Stimulated activated CD8-positive, alpha-beta memory T cell treated with anti-CD3 and anti-CD28 coated beads, Interleukin-15, amount 100 ng/mL, for 48 hours (primary cell): ENCODE data around the gene LHX2.

Experiments
- DNase-seq, 2 donors: peaks; one replicate each; pipeline ENCODE4 v3.0.0-alpha.2; 2020; ENCODE audit warnings: low read depth in 2 of 2

LHX2 gene

GRCh38 chr9:124060844-124061605, 49.5 kb downstream of the LHX2 start:
- DNase-seq, result no peak

DNA sequence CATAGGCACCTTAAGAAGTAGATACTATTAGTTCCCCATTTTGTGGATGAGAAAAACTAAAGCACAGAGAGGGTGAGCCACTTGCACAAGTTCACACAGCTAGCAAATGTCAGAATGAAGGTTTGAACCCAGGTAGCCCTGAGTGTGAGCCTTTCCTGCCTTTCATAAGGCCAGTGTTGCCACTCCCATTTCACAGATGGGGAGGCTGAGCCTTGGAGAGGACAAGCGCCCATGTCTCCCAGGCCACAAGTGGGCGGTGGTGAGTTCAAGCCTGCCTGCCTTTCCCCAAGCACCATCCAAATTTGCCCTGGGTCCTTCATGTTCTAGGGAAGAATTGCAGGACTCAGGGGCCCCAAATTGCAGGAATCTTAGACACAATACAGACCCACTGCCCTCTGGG, 50.6 kb downstream of the LHX2 start:
- DNase-seq, result no peak

DNA sequence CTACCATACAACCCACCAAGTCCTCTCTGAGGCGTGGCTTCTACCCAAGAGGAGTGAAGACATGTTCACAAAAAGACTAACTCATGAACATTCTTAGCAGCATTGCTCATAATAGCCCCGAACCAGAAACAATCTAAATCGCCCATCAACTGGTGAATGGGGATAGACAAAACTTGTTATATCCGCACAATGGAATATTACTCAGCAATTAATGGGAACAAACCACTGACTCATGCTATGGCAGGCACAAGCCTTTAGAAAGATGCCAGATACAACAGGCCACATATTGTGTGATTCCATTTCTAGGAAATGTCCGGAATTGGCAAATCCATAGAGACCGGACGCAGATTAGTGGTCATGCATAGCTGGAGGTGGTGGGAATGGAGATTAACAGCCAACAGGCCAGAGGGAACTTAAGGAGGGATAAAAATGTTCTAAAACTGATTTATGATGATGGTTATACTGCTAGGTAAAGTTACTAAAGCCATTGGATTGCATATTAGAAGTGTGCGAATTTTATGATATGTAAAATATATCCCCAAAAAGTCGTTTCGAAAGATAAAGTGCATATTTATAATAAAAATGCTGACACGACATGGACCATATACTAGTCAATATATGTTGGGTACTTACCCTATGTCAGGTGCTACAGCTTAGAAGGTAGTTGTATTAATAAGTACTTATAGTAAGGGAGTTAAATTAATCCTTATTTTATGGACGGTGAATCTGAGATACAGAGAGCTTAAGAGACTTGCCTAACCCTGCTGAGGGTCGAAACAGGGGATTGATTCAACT, 55.4 kb downstream of the LHX2 start:
- no peak for DNase-seq

DNA sequence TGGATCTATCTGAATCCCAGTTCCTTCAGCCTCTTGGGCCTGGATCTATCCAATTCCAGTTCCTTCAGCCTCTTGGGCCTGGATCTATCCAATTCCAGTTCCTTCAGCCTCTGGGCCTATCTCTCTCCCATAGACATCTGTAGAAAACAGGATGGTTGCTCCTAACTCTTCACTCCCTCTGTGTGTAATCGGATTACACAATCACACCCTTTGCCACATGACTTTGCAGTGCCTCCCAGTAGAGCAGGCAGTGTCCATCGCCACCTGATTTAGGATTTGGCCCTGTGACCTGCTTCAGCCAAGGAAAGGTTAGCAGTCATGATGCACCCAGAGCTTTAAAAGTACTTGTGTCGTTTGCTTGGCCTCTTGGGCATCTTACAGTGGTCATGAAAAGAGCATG, 56.7 kb downstream of the LHX2 start:
- no peak for DNase-seq

- no peak for DNase-seq
These were observed 63.2 kb downstream of the LHX2 start for GRCh38 chr9:124074746-124075145.

GRCh38 chr9:124075761-124076160, 64.2 kb downstream of the LHX2 start:
- no peak for DNase-seq

DNA sequence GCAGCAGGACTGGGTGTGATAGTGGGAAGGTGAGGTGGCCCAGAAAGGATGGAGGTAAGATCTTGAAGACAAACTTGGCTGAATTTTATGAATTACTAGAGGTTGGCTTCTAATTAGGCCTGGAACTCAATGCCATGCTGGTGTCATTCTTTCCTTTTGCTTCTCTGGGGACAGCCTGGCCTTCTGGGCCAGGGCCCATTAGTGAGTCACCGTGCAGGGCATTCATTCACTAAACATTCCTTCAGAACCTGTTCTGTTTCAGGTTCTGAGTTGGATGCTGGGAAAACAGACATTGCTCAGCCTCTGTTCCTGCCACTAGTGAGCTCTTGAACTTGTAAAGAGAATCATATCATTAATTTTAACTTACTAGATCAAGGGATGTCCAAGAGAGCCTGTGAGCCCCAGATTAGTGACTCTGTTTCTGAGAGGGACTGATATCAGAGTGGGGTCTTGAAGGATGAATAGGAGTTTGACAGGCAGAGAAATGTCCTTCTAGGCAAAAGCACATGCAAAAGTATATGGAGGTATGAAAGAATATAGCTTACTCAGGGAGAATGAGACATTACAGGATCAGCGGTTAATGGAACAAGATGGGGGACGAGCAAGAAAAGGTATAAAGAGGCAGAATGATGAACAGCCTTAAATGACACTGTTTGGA, 66.5 kb downstream of the LHX2 start:
- DNase-seq, result no peak

DNA sequence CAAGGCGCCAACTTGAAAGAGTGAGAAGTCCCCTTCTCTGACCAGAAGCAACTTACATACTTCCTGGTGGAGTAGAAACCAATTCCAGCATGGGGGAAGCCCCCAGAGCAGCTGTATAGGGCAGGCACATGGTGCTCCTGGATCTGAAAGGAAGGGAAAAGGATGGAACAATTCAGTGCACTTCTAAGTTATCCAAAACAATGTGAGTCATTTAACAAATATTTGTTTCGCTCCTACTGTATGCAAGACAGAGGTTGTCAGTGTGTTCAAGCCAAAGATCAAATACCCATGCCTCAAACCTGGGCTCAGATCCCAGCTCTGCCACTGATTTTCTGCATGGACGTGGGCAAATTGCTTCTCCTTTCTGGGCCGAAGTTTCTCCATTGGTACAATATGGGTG, 67.1 kb downstream of the LHX2 start:
- no peak for DNase-seq

GRCh38 chr9:124079176-124079925, 67.8 kb downstream of the LHX2 start:
- no peak for DNase-seq

DNA sequence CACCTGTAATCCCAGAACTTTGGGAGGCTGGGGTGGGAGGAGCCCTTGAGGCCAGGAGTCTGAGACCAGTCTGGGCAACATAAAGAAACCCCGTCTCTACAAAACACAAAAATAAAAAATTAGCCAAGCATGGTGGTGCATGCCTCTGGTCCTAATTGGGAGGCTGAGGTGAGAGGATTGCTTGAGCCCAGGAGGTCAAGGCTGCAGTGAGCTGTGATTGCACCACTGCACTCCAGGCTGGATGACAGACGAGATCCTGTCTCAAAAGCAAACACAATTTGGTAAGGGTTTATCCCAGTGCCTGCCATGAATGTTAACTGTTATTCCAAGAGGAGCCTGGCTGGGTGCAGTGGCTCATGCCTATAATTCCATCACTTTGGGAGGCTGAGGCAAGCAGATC, 71.1 kb downstream of the LHX2 start:
- DNase-seq, result no peak
